ENCODE data around the gene SNX17. TPM values are rescaled to one million over a fixed set of nuclear protein-coding genes. Genes with fewer than 3 reads are reported as not detected.
A peak's percentile ranks its signal among the peaks of the same experiment; 100 is the strongest.

Gene SNX17
- total and polyA plus RNA-seq, 2 of the 13 experiments (the other 11 are each of a cell fraction or from before 2014, with no cell fraction given): 75.0 to 109 TPM

DNA sequence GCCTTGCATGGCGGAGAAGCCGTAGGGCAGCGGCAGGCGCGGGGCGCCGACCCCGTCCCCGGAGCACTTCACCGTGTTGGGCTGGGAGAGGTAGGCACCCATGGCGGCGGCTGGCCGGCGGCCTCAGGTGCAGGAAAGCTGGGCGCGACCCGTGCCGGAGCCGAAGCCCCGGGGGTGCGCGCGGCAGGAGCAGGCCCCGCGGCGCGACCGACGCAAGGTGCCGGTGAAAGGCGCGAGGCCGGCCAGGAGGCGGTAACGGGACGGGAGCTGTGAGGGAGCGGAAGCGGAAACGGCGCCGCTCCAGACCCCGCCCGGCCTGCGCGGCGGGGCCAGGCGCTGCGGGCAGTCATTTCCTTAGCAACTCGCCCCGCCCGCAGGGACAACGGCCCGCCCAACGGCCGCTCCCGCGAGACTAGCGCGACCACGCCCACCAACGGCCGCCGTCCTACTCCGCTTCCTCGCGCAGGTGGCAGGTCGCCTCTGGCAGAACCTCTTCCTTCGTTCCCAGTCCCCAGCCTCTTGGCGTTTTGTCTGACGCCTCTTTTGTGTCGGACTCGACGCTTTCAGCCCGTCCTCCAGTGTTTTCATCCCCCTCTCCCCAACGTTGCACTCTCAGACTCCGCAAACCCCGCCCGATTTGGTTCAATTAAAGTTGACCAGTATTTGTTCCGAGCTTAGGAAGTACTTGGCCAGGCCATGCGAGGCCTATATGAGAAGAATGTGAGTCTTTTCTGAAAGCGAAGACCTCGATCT, 39.1 kb downstream of the SNX17 start, which contains the start of gene PPM1G (continued):
- TF ChIP-seq, protein P1, sequence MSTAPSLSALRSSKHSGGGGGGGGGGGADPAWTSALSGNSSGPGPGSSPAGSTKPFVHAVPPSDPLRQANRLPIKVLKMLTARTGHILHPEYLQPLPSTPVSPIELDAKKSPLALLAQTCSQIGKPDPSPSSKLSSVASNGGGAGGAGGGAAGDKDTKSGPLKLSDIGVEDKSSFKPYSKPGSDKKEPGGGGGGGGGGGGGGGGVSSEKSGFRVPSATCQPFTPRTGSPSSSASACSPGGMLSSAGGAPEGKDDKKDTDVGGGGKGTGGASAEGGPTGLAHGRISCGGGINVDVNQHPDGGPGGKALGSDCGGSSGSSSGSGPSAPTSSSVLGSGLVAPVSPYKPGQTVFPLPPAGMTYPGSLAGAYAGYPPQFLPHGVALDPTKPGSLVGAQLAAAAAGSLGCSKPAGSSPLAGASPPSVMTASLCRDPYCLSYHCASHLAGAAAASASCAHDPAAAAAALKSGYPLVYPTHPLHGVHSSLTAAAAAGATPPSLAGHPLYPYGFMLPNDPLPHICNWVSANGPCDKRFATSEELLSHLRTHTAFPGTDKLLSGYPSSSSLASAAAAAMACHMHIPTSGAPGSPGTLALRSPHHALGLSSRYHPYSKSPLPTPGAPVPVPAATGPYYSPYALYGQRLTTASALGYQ (CRISPR knock-in tag; IDR thresholded peaks at IDR 0.05): peak; percentile 81; the same call in 1 of the 2 replicates
- TF ChIP-seq HOXA5 (CRISPR knock-in tag; IDR thresholded peaks at IDR 0.05) (peak; percentile 58; the same call in 1 of the 2 replicates), NAIF1 (CRISPR knock-in tag; IDR thresholded peaks at IDR 0.05; ENCODE audit: borderline replicate concordance) (peak; percentile 60), NR2F2 (IDR thresholded peaks at IDR 0.05; ENCODE audit: borderline replicate concordance, low read depth) (peak; percentile 20; the same call in 1 of the 2 replicates), KDM1A (CRISPR knock-in tag; IDR thresholded peaks at IDR 0.05) (0 out of 2 replicates have a peak, but pooled peaks have one; percentile 16), ZNF615 (CRISPR knock-in tag; IDR thresholded peaks at IDR 0.05; ENCODE audit: borderline replicate concordance) (no peak; the same call in 1 of the 2 replicates), NR1H2 (CRISPR knock-in tag; IDR thresholded peaks at IDR 0.05; ENCODE audit: borderline replicate concordance, low read depth) (peak; percentile 80; the same call in 1 of the 2 replicates), SOX5 (CRISPR knock-in tag; IDR thresholded peaks at IDR 0.05; ENCODE audit: borderline replicate concordance) (peak; percentile 73; the same call in 1 of the 2 replicates), ZBTB21 (CRISPR knock-in tag; IDR thresholded peaks at IDR 0.05) (no peak)
- TF ChIP-seq, protein P2, sequence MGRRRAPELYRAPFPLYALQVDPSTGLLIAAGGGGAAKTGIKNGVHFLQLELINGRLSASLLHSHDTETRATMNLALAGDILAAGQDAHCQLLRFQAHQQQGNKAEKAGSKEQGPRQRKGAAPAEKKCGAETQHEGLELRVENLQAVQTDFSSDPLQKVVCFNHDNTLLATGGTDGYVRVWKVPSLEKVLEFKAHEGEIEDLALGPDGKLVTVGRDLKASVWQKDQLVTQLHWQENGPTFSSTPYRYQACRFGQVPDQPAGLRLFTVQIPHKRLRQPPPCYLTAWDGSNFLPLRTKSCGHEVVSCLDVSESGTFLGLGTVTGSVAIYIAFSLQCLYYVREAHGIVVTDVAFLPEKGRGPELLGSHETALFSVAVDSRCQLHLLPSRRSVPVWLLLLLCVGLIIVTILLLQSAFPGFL (CRISPR knock-in tag; IDR thresholded peaks at IDR 0.05): 0 out of 2 replicates have a peak, but pooled peaks have one; percentile 32
- TF ChIP-seq, protein P3, sequence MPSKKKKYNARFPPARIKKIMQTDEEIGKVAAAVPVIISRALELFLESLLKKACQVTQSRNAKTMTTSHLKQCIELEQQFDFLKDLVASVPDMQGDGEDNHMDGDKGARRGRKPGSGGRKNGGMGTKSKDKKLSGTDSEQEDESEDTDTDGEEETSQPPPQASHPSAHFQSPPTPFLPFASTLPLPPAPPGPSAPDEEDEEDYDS (CRISPR knock-in tag; IDR thresholded peaks at IDR 0.05): peak; percentile 95
- TF ChIP-seq, protein P4, sequence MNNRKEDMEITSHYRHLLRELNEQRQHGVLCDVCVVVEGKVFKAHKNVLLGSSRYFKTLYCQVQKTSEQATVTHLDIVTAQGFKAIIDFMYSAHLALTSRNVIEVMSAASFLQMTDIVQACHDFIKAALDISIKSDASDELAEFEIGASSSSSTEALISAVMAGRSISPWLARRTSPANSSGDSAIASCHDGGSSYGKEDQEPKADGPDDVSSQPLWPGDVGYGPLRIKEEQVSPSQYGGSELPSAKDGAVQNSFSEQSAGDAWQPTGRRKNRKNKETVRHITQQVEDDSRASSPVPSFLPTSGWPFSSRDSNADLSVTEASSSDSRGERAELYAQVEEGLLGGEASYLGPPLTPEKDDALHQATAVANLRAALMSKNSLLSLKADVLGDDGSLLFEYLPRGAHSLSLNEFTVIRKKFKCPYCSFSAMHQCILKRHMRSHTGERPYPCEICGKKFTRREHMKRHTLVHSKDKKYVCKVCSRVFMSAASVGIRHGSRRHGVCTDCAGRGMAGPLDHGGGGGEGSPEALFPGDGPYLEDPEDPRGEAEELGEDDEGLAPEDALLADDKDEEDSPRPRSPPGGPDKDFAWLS (CRISPR knock-in tag; IDR thresholded peaks at IDR 0.05; ENCODE audit: borderline replicate concordance): peak; percentile 91; the same call in 1 of the 2 replicates
- TF ChIP-seq, protein P5, sequence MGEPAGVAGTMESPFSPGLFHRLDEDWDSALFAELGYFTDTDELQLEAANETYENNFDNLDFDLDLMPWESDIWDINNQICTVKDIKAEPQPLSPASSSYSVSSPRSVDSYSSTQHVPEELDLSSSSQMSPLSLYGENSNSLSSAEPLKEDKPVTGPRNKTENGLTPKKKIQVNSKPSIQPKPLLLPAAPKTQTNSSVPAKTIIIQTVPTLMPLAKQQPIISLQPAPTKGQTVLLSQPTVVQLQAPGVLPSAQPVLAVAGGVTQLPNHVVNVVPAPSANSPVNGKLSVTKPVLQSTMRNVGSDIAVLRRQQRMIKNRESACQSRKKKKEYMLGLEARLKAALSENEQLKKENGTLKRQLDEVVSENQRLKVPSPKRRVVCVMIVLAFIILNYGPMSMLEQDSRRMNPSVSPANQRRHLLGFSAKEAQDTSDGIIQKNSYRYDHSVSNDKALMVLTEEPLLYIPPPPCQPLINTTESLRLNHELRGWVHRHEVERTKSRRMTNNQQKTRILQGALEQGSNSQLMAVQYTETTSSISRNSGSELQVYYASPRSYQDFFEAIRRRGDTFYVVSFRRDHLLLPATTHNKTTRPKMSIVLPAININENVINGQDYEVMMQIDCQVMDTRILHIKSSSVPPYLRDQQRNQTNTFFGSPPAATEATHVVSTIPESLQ (CRISPR knock-in tag; conservative IDR thresholded peaks at IDR 0.05): 0 out of 2 replicates have a peak, but pooled peaks have one; percentile 40
- TF ChIP-seq, protein P6, sequence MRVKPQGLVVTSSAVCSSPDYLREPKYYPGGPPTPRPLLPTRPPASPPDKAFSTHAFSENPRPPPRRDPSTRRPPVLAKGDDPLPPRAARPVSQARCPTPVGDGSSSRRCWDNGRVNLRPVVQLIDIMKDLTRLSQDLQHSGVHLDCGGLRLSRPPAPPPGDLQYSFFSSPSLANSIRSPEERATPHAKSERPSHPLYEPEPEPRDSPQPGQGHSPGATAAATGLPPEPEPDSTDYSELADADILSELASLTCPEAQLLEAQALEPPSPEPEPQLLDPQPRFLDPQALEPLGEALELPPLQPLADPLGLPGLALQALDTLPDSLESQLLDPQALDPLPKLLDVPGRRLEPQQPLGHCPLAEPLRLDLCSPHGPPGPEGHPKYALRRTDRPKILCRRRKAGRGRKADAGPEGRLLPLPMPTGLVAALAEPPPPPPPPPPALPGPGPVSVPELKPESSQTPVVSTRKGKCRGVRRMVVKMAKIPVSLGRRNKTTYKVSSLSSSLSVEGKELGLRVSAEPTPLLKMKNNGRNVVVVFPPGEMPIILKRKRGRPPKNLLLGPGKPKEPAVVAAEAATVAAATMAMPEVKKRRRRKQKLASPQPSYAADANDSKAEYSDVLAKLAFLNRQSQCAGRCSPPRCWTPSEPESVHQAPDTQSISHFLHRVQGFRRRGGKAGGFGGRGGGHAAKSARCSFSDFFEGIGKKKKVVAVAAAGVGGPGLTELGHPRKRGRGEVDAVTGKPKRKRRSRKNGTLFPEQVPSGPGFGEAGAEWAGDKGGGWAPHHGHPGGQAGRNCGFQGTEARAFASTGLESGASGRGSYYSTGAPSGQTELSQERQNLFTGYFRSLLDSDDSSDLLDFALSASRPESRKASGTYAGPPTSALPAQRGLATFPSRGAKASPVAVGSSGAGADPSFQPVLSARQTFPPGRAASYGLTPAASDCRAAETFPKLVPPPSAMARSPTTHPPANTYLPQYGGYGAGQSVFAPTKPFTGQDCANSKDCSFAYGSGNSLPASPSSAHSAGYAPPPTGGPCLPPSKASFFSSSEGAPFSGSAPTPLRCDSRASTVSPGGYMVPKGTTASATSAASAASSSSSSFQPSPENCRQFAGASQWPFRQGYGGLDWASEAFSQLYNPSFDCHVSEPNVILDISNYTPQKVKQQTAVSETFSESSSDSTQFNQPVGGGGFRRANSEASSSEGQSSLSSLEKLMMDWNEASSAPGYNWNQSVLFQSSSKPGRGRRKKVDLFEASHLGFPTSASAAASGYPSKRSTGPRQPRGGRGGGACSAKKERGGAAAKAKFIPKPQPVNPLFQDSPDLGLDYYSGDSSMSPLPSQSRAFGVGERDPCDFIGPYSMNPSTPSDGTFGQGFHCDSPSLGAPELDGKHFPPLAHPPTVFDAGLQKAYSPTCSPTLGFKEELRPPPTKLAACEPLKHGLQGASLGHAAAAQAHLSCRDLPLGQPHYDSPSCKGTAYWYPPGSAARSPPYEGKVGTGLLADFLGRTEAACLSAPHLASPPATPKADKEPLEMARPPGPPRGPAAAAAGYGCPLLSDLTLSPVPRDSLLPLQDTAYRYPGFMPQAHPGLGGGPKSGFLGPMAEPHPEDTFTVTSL (CRISPR knock-in tag; IDR thresholded peaks at IDR 0.05; ENCODE audit: borderline replicate concordance): peak; percentile 80; the same call in 1 of the 2 replicates

All from HepG2 (cell line).